ENCODE data around the gene OR8D1. TPM values are rescaled to one million over a fixed set of nuclear protein-coding genes. Genes with fewer than 3 reads are reported as not detected.

The OR8D1 gene
- not detected for total RNA-seq

- H3K4me1 ChIP-seq: no peaks in the 10 kb centered on the region
- no peaks in the 10 kb centered on the region for H3K9me3 ChIP-seq
- TF ChIP-seq CTCF (IDR thresholded peaks at IDR 0.05) (no peak), EP300 (IDR thresholded peaks at IDR 0.05) (no peak), POLR2A (IDR thresholded peaks at IDR 0.05; ENCODE audit: low read depth) (no peak), POLR2AphosphoS5 (IDR thresholded peaks at IDR 0.05) (no peak)
- DNase-seq (ENCODE audit: extremely low spot score): no peak
- H3K4me3 ChIP-seq: no peak within 1 kb of the TSS
- no peaks in the 10 kb centered on the region for H3K36me3 ChIP-seq
- no peaks in the 10 kb centered on the region for H3K27me3 ChIP-seq
- H3K27ac ChIP-seq (replicated peaks in 1 of 4): no peak within 1 kb of the TSS
- WGBS: 94% methylated on average over 2 of the region's 2 CpGs
- intact Hi-C loops (cut with DNase I): no loop called here
These were observed at the start of gene OR8D1 for GRCh38 chr11:124313849-124314248. TSS of gene OR8D1 (minus strand) at chr11:124313949. CDS start at chr11:124310766, 3,183 bp downstream.

GRCh38 chr11:124359566-124359965, 45.8 kb upstream of the OR8D1 start:
- intact Hi-C loops (cut with DNase I): no loop called here
- Histone ChIP-seq H3K4me1 (no peaks in the 10 kb centered on the region), H3K4me3 (no peak overlapping the region), H3K36me3 (no peaks in the 10 kb centered on the region), H3K9me3 (no peaks in the 10 kb centered on the region), H3K27me3 (no peaks in the 10 kb centered on the region), H3K27ac (replicated peaks in 1 of 4) (no peak overlapping the region)
- WGBS: 32% methylated on average over 2 of the region's 2 CpGs
- TF ChIP-seq CTCF (IDR thresholded peaks at IDR 0.05) (no peak), EP300 (IDR thresholded peaks at IDR 0.05) (no peak), POLR2AphosphoS5 (IDR thresholded peaks at IDR 0.05) (no peak), POLR2A (IDR thresholded peaks at IDR 0.05; ENCODE audit: low read depth) (no peak)
- DNase-seq (ENCODE audit: extremely low spot score): no peak

- WGBS: 61% methylated on average over 3 of the region's 3 CpGs
- Histone ChIP-seq H3K27me3 (no peaks in the 10 kb centered on the region), H3K36me3 (no peaks in the 10 kb centered on the region), H3K4me3 (no peak overlapping the region), H3K9me3 (no peaks in the 10 kb centered on the region), H3K4me1 (no peaks in the 10 kb centered on the region), H3K27ac (replicated peaks in 1 of 4) (no peak overlapping the region)
- DNase-seq (ENCODE audit: extremely low spot score): no peak
- TF ChIP-seq POLR2AphosphoS5 (IDR thresholded peaks at IDR 0.05) (no peak), POLR2A (IDR thresholded peaks at IDR 0.05; ENCODE audit: low read depth) (no peak), CTCF (IDR thresholded peaks at IDR 0.05) (no peak), EP300 (IDR thresholded peaks at IDR 0.05) (no peak)
- intact Hi-C loops (cut with DNase I): no loop called here
These were observed 32.7 kb upstream of the OR8D1 start for GRCh38 chr11:124346311-124346955.

- Histone ChIP-seq H3K27me3 (no peaks in the 10 kb centered on the region), H3K27ac (replicated peaks in 1 of 4) (no peak overlapping the region), H3K9me3 (no peaks in the 10 kb centered on the region), H3K4me3 (no peak overlapping the region), H3K4me1 (no peaks in the 10 kb centered on the region), H3K36me3 (no peaks in the 10 kb centered on the region)
- TF ChIP-seq CTCF (IDR thresholded peaks at IDR 0.05) (no peak), EP300 (IDR thresholded peaks at IDR 0.05) (no peak), POLR2AphosphoS5 (IDR thresholded peaks at IDR 0.05) (no peak), POLR2A (IDR thresholded peaks at IDR 0.05; ENCODE audit: low read depth) (no peak)
- DNase-seq (ENCODE audit: extremely low spot score): no peak
- intact Hi-C loops (cut with DNase I): no loop called here
- WGBS: 79% methylated on average over 5 of the region's 5 CpGs
These were observed 30.6 kb upstream of the OR8D1 start for GRCh38 chr11:124344346-124344745.

GRCh38 chr11:124340142-124340447, 26.3 kb upstream of the OR8D1 start:
- intact Hi-C loops (cut with DNase I): no loop called here
- no peak for DNase-seq (ENCODE audit: extremely low spot score)
- no peaks in the 10 kb centered on the region for H3K4me1 ChIP-seq
- H3K9me3 ChIP-seq: no peaks in the 10 kb centered on the region
- no peaks in the 10 kb centered on the region for H3K36me3 ChIP-seq
- TF ChIP-seq POLR2A (IDR thresholded peaks at IDR 0.05; ENCODE audit: low read depth) (no peak), EP300 (IDR thresholded peaks at IDR 0.05) (no peak), CTCF (IDR thresholded peaks at IDR 0.05) (no peak), POLR2AphosphoS5 (IDR thresholded peaks at IDR 0.05) (no peak)
- no peak overlapping the region for H3K27ac ChIP-seq (replicated peaks in 1 of 4)
- H3K4me3 ChIP-seq: no peak overlapping the region
- WGBS: 75% methylated on average over 2 of the region's 2 CpGs
- H3K27me3 ChIP-seq: no peaks in the 10 kb centered on the region

Data from esophagus muscularis mucosa (tissue), 4 donors.